NCI-H2227 (cell line): ENCODE measurements around the gene MACF1.

Experiments used
- DNase-seq: peaks from one replicate; lab custom pipeline; 2025; ENCODE audit not compliant: unreplicated experiment; lab: John Stamatoyannopoulos, UW

MACF1 gene

GRCh38 chr1:39261712-39262221 is 57.3 kb downstream of the MACF1 start:
- no peak for DNase-seq

GRCh38 chr1:39262802-39263201 is 58.3 kb downstream of the MACF1 start:
- DNase-seq: no peak

GRCh38 chr1:39266269-39266668 is 61.8 kb downstream of the MACF1 start:
- DNase-seq: peak; percentile 33

GRCh38 chr1:39266792-39267191 is 62.3 kb downstream of the MACF1 start:
- DNase-seq: no peak

GRCh38 chr1:39268112-39268581 is 63.7 kb downstream of the MACF1 start:
- peak; percentile 82 for DNase-seq

GRCh38 chr1:39268906-39269305 is 64.4 kb downstream of the MACF1 start:
- DNase-seq: peak; percentile 34

GRCh38 chr1:39269349-39269748 is 64.9 kb downstream of the MACF1 start:
- no peak for DNase-seq

- no peak for DNase-seq
These were observed 65.4 kb downstream of the MACF1 start for GRCh38 chr1:39269791-39270342.

GRCh38 chr1:39270368-39270767 is 65.9 kb downstream of the MACF1 start:
- DNase-seq: no peak

- DNase-seq: peak; percentile 43
These were observed 67.7 kb downstream of the MACF1 start for GRCh38 chr1:39272027-39272797.

- no peak for DNase-seq
These were observed 68.4 kb downstream of the MACF1 start for GRCh38 chr1:39272798-39273469.

GRCh38 chr1:39275836-39276507 is 71.5 kb downstream of the MACF1 start:
- DNase-seq: no peak

- DNase-seq: no peak
These were observed 73.4 kb downstream of the MACF1 start for GRCh38 chr1:39277879-39278278.

GRCh38 chr1:39282537-39283216 is 78.2 kb downstream of the MACF1 start:
- no peak for DNase-seq

- no peak for DNase-seq
These were observed 79.4 kb downstream of the MACF1 start for GRCh38 chr1:39283858-39284257.

- DNase-seq: no peak
These were observed 83.0 kb downstream of the MACF1 start for GRCh38 chr1:39287541-39287940.

- DNase-seq: no peak
These were observed 84.4 kb downstream of the MACF1 start for GRCh38 chr1:39288735-39289465.

GRCh38 chr1:39292401-39292800 is 87.9 kb downstream of the MACF1 start:
- DNase-seq: no peak

- no peak for DNase-seq
These were observed 89.0 kb downstream of the MACF1 start for GRCh38 chr1:39293375-39294070.

GRCh38 chr1:39294531-39294930 is 90.0 kb downstream of the MACF1 start:
- DNase-seq: no peak
